Karpas-422 (cell line): ENCODE measurements around the gene LRRFIP1. TPM values are rescaled to one million over a fixed set of nuclear protein-coding genes. Genes with fewer than 3 reads are reported as not detected.

Experiments
- DNase-seq: peaks from one replicate; pipeline ENCODE4 v3.0.0-alpha.2; 2015
- H2AFZ ChIP-seq: fragments of 200-600 bp; sonication (generic); 2 replicates; pipeline ENCODE4 v1.6.1; 2014; ENCODE audit warnings: antibody characterized with exemption, low read length, mixed read lengths
- H3K27ac ChIP-seq: fragments of 200-600 bp; sonication (generic); 2 replicates; pipeline ENCODE4 v1.5.1; 2014; ENCODE audit warnings: mild to moderate bottlenecking, low read length, moderate library complexity
- H3K27me3 ChIP-seq: fragments of 200-600 bp; sonication (generic); 2 replicates; pipeline ENCODE4 v1.6.1; 2014; ENCODE audit warnings: low read length, mixed read lengths
- H3K36me3 ChIP-seq: fragments of 200-600 bp; sonication (generic); 2 replicates; pipeline ENCODE4 v1.6.1; 2014; ENCODE audit warnings: low read length, mixed read lengths; ENCODE audit not compliant: insufficient read depth
- H3K4me1 ChIP-seq: fragments of 200-600 bp; sonication (generic); 2 replicates; pipeline ENCODE4 v1.6.1; 2014; ENCODE audit warnings: mild to moderate bottlenecking, low read length, mixed read lengths
- H3K4me2 ChIP-seq: fragments of 200-600 bp; sonication (generic); 2 replicates; pipeline ENCODE4 v1.6.1; 2014; ENCODE audit warnings: low read length, low read depth, mild to moderate bottlenecking; ENCODE audit not compliant: poor library complexity, severe bottlenecking
- H3K4me3 ChIP-seq: fragments of 200-600 bp; sonication (generic); 2 replicates; pipeline ENCODE4 v1.5.1; 2014; ENCODE audit warnings: mild to moderate bottlenecking, antibody characterized with exemption, low read length, mixed read lengths
- H3K79me2 ChIP-seq: fragments of 200-600 bp; sonication (generic); 2 replicates; pipeline ENCODE4 v1.6.1; 2014; ENCODE audit warnings: mild to moderate bottlenecking, low read length, mixed read lengths
- H3K9ac ChIP-seq: fragments of 200-600 bp; sonication (generic); 2 replicates; pipeline ENCODE4 v1.6.0; 2014; ENCODE audit warnings: low read length
- H3K9me2 ChIP-seq: fragments of 200-600 bp; sonication (generic), shearing (Covaris generic); replicated peaks from 2 replicates; pipeline ENCODE4 v1.6.0; 2014; ENCODE audit warnings: mild to moderate bottlenecking, low read length, moderate library complexity; ENCODE audit not compliant: insufficient read depth
- H3K9me3 ChIP-seq: fragments of 300-700, 200-600 bp; sonication (generic); 2 replicates; pipeline ENCODE4 v1.6.1; 2014; ENCODE audit warnings: low read length, mixed read lengths
- H4K20me1 ChIP-seq: fragments of 200-600 bp; sonication (generic); 2 replicates; pipeline ENCODE4 v1.6.1; 2014; ENCODE audit warnings: mild to moderate bottlenecking, antibody characterized with exemption, low read length, low read depth; ENCODE audit not compliant: insufficient read depth
- total RNA-seq: library from RNA; depleted of rRNA; stranded (reverse); fragments of >200 nt; shearing (Covaris generic); gene quantifications from 2 replicates; pipeline ENCODE4 v1.2.3, GENCODE V29; 2014; ENCODE audit warnings: low replicate concordance

The LRRFIP1 gene
- total RNA-seq, 1 experiment from 2014 or later, result 29.9 TPM

DNA sequence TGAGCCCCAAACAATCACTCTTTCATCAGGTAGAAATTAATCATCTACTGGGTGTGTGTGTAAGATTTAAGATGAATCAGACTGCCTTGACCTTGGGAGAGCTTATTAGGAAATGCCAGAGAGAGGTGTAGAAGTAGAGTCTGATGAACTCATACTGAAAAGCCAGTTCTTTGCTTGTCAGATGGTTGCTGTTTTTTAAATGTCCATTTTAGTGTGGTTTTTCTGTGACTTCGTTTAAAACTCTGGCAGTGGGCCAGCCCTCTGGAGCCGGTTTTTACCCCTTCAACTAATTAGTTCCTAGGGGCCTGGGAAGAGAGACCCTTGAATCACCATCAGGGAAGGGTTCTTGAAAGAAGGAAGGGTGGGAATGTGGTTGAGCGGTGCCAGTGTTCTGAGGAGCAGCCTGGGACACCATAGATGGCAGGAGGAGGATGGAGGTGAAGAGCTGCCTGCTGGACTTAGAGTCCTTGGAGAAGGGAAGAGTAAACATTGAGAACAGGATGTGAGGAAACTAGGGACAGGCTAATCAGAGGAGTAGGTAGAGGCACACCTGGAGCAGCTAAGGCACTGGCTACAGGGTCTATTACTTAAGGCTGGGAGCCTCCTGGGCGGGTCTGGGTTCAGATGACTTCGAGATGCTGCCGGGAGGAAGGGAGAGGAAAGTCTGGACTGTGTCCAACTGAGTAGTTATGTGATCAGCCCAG lies 66.1 kb downstream of the LRRFIP1 start:
- H3K27me3 ChIP-seq, result no peaks in the 10 kb centered on the region; the same call in 1 of the 2 replicates
- H3K79me2 ChIP-seq, result 0 out of 2 replicates have a peak, but pooled peaks cover 12% of the 10 kb centered on the region
- no peak for DNase-seq
- H3K4me1 ChIP-seq, result peaks cover 39% of the 10 kb centered on the region
- H3K9me3 ChIP-seq, result no peaks in the 10 kb centered on the region
- no peaks in the 10 kb centered on the region for H3K36me3 ChIP-seq
- H3K9ac ChIP-seq, result peak overlapping the region; percentile 91
- peak overlapping the region; percentile 93 for H3K4me2 ChIP-seq
- H2AFZ ChIP-seq, result no peak overlapping the region
- no peak overlapping the region for H3K27ac ChIP-seq
- no peaks in the 10 kb centered on the region for H3K9me2 ChIP-seq
- peaks cover 55% of the 10 kb centered on the region for H4K20me1 ChIP-seq
- peak overlapping the region; percentile 90 for H3K4me3 ChIP-seq

DNA sequence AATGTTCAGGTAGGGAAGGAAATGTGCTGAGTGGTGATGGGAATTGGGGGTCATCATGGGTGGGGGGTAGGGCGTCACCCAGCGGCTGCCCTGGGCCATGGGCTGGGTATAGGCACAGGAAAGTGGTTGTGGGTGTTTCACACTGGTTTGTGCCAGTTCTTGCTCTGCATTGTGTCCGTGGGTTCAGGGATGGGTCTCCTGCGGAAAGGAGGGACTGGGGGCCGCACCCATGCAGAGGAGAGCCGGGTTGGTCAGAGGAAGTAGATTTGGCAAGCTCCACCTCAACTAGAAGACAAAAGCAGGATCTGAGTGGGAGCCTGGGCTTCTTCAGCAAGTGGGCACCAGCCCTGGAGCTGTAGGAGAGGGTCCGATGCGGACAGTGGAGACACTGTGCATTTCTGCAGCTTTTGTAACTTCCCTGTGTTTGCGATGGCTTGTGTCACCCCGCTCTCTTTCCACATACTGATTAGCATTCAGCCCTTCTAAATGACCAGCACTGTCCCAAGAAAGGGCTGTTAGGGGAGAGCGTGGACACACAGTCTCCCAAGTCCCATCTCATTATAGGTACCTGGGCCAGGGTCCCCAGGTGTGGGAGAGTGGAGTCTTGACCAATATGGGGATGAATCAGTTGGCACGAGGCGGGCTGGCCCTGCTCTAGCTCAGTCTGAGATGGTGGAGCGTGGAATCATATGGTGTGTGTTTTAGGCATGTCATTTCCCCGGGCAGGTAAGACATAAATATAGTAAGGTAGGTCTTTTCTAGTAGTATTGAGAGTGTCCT lies 67.2 kb downstream of the LRRFIP1 start:
- no peak for DNase-seq
- no peaks in the 10 kb centered on the region for H3K9me2 ChIP-seq
- peak overlapping the region; percentile 1; the same call in 1 of the 2 replicates for H3K9ac ChIP-seq
- no peak overlapping the region for H2AFZ ChIP-seq
- H3K9me3 ChIP-seq, result no peaks in the 10 kb centered on the region
- H3K27me3 ChIP-seq, result no peaks in the 10 kb centered on the region; the same call in 1 of the 2 replicates
- no peak overlapping the region; the same call in 1 of the 2 replicates for H3K4me3 ChIP-seq
- H3K36me3 ChIP-seq, result no peaks in the 10 kb centered on the region
- no peak overlapping the region for H3K27ac ChIP-seq
- 0 out of 2 replicates have a peak, but pooled peaks cover 12% of the 10 kb centered on the region for H3K79me2 ChIP-seq
- peak overlapping the region; percentile 93 for H3K4me2 ChIP-seq
- H3K4me1 ChIP-seq, result peaks cover 39% of the 10 kb centered on the region
- H4K20me1 ChIP-seq, result peaks cover 64% of the 10 kb centered on the region

DNA sequence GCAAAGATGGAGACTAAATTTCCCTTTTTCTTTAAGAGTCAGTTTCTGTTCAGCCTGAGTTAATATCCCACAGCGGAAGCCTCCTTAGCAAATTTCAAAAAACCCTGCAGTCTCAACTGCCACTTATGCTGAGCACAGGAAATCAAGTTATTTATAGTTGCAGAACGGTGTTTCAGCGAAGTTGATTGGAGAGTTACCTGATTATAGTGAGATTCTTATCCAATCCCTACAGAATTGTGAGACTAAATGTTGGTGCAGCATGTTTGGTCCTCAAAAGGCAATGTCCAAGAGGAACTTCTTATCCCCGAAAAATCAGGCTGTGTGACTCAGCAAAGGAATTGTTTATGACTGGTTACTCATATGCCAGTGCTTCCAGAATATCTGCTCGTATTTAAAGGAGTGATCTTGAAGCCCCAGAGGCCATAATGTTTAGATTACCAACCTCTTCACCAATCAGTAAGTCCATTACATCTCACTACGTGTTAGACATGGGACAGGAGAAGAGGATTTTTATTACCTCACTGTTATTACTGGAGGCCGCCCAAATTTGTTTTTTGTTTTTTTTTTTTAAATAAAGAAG lies 67.9 kb downstream of the LRRFIP1 start:
- peaks cover 71% of the 10 kb centered on the region for H4K20me1 ChIP-seq
- no peaks in the 10 kb centered on the region; the same call in 1 of the 2 replicates for H3K27me3 ChIP-seq
- DNase-seq, result peak; percentile 57
- no peak overlapping the region for H3K9ac ChIP-seq
- no peak overlapping the region for H2AFZ ChIP-seq
- peak overlapping the region; percentile 93 for H3K4me2 ChIP-seq
- 0 out of 2 replicates have a peak, but pooled peaks cover 12% of the 10 kb centered on the region for H3K79me2 ChIP-seq
- peaks cover 39% of the 10 kb centered on the region for H3K4me1 ChIP-seq
- H3K9me2 ChIP-seq, result no peaks in the 10 kb centered on the region
- no peaks in the 10 kb centered on the region for H3K36me3 ChIP-seq
- no peak overlapping the region for H3K4me3 ChIP-seq
- no peak overlapping the region for H3K27ac ChIP-seq
- no peaks in the 10 kb centered on the region for H3K9me3 ChIP-seq

DNA sequence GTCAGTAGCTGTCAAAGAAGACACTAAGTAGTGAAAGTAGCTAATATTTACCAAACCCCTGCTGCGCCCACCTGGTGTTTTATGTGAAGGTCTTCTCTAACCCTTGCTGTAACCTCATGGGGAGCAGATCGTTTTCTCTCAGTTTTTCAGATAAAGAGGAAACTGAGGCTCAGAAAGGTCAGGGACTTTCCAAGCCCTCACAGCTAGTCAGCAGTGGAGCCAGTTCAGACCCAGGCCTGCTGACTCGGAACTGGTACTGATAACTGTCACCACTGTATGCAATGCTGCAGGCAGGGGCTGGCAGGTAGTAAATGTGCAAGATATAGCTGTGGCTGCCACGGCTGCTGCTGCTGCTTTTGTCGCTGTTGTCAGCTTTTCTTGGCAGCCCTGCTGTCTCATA lies 69.1 kb downstream of the LRRFIP1 start:
- no peaks in the 10 kb centered on the region for H3K9me3 ChIP-seq
- no peaks in the 10 kb centered on the region for H3K36me3 ChIP-seq
- no peak overlapping the region for H3K9ac ChIP-seq
- H3K27ac ChIP-seq, result no peak overlapping the region
- H4K20me1 ChIP-seq, result peaks cover 82% of the 10 kb centered on the region
- H3K9me2 ChIP-seq, result no peaks in the 10 kb centered on the region
- H2AFZ ChIP-seq, result no peak overlapping the region
- H3K79me2 ChIP-seq, result 0 out of 2 replicates have a peak, but pooled peaks cover 12% of the 10 kb centered on the region
- H3K4me1 ChIP-seq, result peaks cover 32% of the 10 kb centered on the region
- no peak for DNase-seq
- H3K4me2 ChIP-seq, result no peak overlapping the region
- no peak overlapping the region for H3K4me3 ChIP-seq
- no peaks in the 10 kb centered on the region; the same call in 1 of the 2 replicates for H3K27me3 ChIP-seq

DNA sequence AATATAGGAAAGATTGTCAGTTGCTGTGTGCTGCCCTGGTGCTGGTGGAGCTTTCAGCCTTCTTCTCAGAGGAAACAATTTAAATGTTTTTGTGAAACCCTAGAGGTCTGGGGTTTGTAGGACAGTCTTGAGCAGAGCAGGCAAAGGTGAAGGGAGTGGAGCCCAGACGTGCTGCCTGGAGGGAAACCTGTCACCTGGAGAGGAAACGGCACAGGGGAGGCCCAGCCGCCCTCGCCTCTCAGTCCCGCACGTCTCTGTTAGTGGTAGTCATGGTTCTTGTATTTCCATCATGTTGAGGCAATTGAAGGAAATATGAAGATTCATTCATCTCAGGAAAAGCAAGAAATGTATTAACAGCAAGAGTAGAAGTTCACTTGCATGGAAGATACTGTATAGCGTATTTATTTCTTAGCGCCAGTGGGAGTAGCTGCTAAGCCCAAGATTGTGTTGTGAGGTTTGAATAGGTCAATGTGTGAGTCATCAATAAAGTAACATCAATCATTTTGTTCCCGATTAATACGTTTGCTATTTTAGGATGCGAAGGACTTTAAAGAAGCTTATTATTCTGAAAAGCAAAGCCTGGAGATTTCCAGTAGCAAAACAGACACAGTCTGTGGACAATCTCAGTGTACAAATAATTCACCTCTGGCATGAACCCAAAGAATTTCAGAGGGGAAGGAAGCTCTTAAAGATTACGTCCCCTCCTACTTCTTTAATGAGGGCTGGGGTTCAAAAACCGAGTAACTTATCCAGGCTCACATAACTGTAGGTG lies 70.4 kb downstream of the LRRFIP1 start:
- no peak overlapping the region for H3K4me2 ChIP-seq
- no peak for DNase-seq
- H4K20me1 ChIP-seq, result peaks cover 95% of the 10 kb centered on the region

DNA sequence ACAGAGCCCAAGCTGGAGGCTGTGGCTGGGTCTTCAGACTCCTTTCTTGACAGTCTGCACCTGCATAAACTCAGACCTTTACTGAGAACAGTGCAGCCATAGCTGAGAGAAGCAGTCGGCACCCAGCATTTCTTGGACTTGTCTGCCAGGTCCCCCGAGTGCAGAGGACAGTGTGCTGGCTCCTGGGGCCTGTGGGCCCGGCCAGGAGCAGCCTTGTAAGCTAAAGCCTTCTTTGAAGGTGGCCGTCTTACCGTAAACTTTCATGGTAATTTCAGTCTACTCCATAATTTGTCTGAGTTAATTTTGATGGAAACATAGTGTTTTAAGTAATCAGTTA lies 70.9 kb downstream of the LRRFIP1 start:
- peaks cover 25% of the 10 kb centered on the region for H3K4me1 ChIP-seq
- no peak overlapping the region for H3K9ac ChIP-seq
- peaks cover 96% of the 10 kb centered on the region for H4K20me1 ChIP-seq
- DNase-seq, result no peak
- H3K4me3 ChIP-seq, result no peak overlapping the region
- H2AFZ ChIP-seq, result no peak overlapping the region
- H3K9me3 ChIP-seq, result no peaks in the 10 kb centered on the region
- H3K4me2 ChIP-seq, result no peak overlapping the region
- no peaks in the 10 kb centered on the region for H3K36me3 ChIP-seq
- H3K27me3 ChIP-seq, result no peaks in the 10 kb centered on the region; the same call in 1 of the 2 replicates
- H3K9me2 ChIP-seq, result no peaks in the 10 kb centered on the region
- H3K27ac ChIP-seq, result no peak overlapping the region
- 0 out of 2 replicates have a peak, but pooled peaks cover 12% of the 10 kb centered on the region for H3K79me2 ChIP-seq

More for the DNA sequence above, 70.4 kb downstream of the LRRFIP1 start:
- no peak overlapping the region for H3K4me3 ChIP-seq
- no peaks in the 10 kb centered on the region for H3K9me3 ChIP-seq
- no peaks in the 10 kb centered on the region for H3K36me3 ChIP-seq
- no peak overlapping the region for H2AFZ ChIP-seq
- no peaks in the 10 kb centered on the region; the same call in 1 of the 2 replicates for H3K27me3 ChIP-seq
- H3K9me2 ChIP-seq, result no peaks in the 10 kb centered on the region
- H3K4me1 ChIP-seq, result peaks cover 28% of the 10 kb centered on the region
- H3K79me2 ChIP-seq, result 0 out of 2 replicates have a peak, but pooled peaks cover 12% of the 10 kb centered on the region
- no peak overlapping the region for H3K27ac ChIP-seq
- no peak overlapping the region for H3K9ac ChIP-seq

DNA sequence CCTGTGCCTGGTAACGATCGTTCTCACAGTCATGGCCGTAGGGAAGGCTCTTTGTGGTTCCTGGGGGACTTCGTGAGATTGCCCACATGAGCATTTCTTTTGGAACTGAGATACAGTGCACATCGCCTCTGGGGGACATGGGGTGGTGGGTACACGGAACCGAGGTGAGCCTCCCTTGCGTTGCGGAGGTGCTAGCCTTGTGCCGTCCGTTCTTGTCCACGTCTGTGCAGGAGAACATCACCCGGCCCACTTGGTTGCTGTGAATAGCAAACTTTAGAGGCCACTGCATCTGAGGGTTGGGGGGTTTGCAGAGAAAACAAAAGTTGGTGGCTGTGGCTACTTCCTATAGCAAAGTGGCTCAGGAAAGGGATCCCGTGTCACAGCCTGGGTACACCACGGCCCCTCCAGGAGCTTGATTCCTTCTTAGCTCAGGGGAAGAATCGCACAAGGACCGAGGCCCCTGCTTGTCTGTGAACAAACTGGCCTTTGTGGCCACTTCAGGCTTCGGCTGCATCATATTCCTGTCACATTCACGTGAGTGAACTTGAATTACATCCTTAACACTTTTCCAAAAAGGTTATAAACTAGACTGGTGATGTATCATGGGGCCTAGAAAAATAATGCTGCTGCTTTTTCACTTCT lies 72.6 kb downstream of the LRRFIP1 start:
- no peak overlapping the region for H3K27ac ChIP-seq
- peaks cover 15% of the 10 kb centered on the region for H3K4me1 ChIP-seq
- no peak for DNase-seq
- H3K36me3 ChIP-seq, result no peaks in the 10 kb centered on the region
- H3K4me3 ChIP-seq, result no peak overlapping the region
- H2AFZ ChIP-seq, result no peak overlapping the region
- no peaks in the 10 kb centered on the region for H3K9me3 ChIP-seq
- no peaks in the 10 kb centered on the region for H3K9me2 ChIP-seq
- H3K4me2 ChIP-seq, result no peak overlapping the region
- H3K27me3 ChIP-seq, result no peaks in the 10 kb centered on the region
- peaks cover 93% of the 10 kb centered on the region for H4K20me1 ChIP-seq
- peaks cover 11% of the 10 kb centered on the region; the same call in 1 of the 2 replicates for H3K79me2 ChIP-seq
- H3K9ac ChIP-seq, result no peak overlapping the region
